ENCODE data around the gene BACH1.
A peak's percentile ranks its signal among the peaks of the same experiment; 100 is the strongest.

Gene BACH1

GRCh38 chr21:29384683-29385359, 86.1 kb downstream of the BACH1 start:
- DNase-seq, result peak; percentile 10

- DNase-seq, result no peak
Measured at GRCh38 chr21:29385934-29386520, 87.3 kb downstream of the BACH1 start.

- peak; percentile 83 for DNase-seq
Measured at GRCh38 chr21:29386803-29387202, 88.1 kb downstream of the BACH1 start.

- DNase-seq, result no peak
Measured at GRCh38 chr21:29387598-29387997, 88.9 kb downstream of the BACH1 start.

- no peak for DNase-seq
Measured at GRCh38 chr21:29389136-29389535, 90.4 kb downstream of the BACH1 start.

GRCh38 chr21:29390778-29391177, 92.1 kb downstream of the BACH1 start:
- DNase-seq, result no peak

GRCh38 chr21:29394051-29394450, 95.3 kb downstream of the BACH1 start:
- DNase-seq, result no peak

All from DMS53 (cell line).